Sigmoid colon (tissue), 4 donors: ENCODE measurements around the gene PECR.

Experiments
- CTCF ChIP-seq, 4 experiments: fragments of 450-650 bp in 3 of 4; fragments of 200-600 bp in 1 of 4; IDR thresholded peaks; one replicate each; pipeline ENCODE4 v1.5.1; 2016 to 2019; ENCODE audit warnings: antibody characterized with exemption in 4 of 4, mild to moderate bottlenecking in 3 of 4, moderate library complexity in 2 of 4
- EP300 ChIP-seq, 4 donors: sonication (generic); formaldehyde crosslinking; IDR thresholded peaks; one replicate each; pipeline ENCODE4 v1.6.1; 2017; ENCODE audit warnings: antibody characterized with exemption in 4 of 4

DNA sequence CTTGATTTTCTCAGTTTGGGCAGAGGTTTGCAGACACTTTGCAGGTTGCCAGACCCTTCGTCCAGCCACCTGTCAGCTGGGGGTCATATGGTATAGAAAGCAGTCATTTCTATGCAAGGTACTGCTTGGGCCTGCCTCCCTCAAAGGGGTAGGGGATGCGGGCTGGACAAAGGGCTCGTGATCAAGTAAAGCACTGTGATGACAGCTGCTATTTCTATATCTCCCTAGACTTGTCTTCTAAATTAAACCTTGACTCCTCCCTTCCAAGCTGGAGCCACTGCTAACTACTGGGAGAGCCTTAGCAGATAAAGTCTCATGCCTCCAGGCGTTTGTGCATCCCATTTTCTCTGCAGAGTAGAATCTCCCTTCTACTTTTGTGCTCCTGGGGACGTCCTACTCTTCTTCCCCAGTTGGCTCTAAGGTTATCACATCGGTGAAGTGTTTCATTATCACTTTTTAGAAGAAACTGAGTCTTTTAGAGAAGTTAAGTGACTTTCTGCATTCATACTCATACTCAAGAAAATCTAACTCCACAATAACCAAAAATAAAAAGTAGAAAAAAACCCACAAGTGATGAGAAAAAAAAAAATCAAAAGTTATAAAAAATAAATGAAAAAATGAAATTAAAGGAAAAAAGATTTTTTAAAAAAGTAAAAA lies 26.8 kb upstream of the PECR start:
- no peak for TF ChIP-seq EP300 (IDR thresholded peaks at IDR 0.05)
- TF ChIP-seq CTCF (IDR thresholded peaks at IDR 0.05): no peak
